HTERT RPE-1 (cell line): ENCODE results near the gene PLD5.
"Not testable (repeated sequence)": the region's sequence is repeated elsewhere in the genome, so short reads cannot be mapped to it uniquely, and the experiment has no call there.

Experiments used
- in situ Hi-C: fragments of 300-500 bp; cut with MboI; formaldehyde crosslinking; loops from 4 replicates; pipeline ENCODE4 v1.14.3; 2020; ENCODE audit warnings: low sequenced_read_pairs

PLD5 gene

DNA sequence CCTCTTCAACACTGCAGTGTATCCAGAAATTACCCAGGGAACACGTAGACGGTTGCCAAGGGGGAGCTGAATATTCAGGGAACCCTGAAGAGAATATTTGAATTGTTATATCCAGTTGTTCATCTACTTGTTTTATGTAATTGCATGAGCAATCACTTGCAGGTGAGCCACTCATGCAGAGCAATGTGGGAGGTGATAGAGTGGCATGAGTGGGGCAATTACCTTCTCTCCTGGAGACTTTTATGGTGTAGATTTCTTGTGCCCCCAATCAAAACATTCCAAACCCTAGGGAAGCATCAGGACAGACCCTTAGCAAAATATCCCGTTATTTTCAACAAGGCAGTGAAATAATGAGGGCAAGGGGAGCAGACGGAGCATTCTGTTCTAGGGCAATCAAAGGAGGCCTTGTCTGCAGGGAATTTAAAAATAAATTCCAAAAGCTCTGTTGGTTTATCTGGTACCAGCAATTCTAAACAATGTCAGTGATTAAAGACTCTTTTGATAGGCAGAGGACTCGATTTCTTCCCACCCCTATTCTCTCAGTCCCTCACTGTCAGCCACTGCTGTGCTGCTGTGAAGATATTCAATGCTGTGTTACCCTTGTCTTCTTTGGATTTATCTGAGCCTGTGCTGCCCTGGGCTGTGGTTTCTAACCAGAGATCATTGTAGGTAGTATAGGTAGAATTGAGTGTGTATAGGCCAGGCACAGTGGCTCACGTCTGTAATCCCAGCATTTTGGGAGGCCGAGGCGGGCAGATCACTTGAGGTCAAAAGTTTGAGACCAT lies 345.4 kb downstream of the PLD5 start:
- in situ Hi-C loops: no loop called here

DNA sequence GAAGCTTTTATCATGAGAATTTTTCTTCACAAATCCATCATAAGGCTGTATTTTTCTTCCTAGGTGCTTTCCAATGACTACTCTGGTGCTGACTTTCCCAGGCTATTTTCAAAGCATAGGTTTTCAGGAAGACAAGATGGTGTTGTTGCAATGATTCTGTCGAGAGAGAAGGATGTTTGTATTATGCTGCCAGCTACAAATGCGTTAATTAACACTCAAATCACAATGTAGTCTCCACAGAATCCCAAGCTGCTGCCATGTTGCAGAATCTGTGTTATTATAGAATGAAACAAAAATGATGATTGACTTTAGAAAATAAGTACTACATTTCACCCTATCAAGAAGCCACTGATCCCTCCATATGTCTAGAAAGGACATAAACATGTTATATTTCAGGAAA lies 346.1 kb downstream of the PLD5 start:
- in situ Hi-C loops: no loop called here

DNA sequence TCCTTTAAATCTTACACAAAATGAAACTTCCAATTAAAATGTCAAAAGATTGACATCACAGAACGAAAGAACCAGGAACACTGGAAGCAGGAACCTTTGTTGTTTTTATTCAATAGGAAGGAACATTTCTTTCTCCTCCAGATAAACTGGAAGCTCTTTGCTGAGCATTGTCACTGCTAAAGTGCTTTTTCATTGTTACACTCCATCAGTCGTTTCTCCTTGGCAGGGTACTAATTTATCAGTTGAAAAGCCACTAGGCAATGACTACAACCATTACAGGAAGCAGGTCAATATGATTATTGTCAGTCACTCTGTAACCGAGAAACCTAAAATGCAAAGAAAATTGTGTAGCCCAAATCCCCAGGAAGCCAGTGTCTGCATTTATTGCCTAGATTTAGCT lies 362.4 kb downstream of the PLD5 start:
- in situ Hi-C loops: no loop called here

DNA sequence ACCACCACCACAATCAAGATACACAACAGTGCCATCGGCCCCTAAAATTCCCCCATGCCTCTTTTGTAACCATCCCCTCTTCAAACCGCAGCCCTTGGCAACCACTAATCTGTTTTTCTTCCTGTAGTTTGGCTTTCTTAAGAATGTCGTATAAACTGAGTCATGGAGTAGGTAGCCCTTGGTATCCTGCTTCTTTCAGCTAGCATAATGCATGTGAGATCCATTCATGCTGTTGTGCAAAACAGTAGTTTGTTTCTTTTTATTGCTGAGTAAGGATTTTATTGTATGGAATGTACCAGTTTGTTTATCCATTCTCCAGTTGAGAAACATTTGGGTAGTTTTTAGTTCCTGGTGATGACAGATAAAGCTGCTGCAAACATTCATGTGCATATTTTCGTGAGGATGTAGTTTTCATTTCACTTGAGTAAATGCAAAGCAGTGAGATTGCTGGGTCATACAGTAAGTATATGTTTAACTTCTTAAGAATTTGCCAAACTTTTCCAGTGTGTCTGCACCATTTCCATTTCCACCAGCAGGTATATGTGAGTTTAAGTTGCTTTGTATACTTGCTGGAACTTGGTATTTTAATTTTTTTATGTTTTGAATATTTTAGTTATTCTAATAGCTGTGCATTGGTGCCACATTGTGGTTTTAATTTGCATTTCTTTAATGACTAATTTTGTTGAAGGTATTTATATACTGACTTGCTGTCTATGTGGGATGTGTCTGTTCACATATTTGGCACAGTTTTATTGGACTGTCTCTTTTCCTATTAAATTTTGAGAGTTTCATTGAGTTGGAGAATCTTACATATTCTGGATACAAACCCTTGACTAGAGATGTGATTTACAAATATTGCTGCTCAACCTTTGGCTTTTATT lies 377.2 kb downstream of the PLD5 start:
- in situ Hi-C loops: no loop called here

DNA sequence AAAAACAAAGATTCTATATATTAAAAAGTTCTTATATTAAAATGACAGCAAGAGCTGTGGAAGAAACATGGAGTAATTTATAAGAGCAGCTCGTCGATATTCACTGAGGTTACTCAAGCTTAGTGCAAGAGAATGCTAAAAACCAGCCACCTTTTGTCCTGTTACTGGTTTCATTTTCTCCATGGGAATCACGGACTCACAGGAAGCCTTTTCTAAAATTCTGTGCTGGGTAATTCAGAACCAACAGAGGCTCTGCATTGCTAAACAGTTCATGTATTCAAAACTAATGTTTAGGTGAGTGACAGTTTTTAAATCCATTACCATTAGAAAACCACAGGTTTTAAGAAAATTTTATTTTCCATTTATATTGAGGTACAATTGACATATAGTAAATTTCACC lies 377.8 kb downstream of the PLD5 start:
- in situ Hi-C loops: no loop called here

DNA sequence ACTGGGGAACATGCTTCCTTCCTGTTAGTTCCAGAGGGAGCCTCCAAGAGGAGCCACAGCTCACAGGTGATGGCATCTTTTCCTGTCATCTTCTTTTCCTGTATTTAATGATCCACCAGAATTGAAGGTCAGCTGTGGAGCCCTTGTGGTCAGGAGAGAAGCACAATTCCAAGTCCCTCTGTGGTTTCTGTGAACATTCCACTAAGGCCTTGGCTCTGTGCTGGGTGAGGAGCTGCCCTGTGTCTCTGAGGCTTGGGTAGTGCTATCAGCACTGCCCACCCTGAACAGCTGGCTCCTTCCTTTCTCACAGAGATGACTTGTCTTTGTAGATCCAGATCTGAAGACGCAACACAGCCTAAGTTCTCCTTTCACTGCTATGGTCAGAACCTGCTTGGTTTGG lies 383.7 kb downstream of the PLD5 start:
- in situ Hi-C loops: no loop called here

DNA sequence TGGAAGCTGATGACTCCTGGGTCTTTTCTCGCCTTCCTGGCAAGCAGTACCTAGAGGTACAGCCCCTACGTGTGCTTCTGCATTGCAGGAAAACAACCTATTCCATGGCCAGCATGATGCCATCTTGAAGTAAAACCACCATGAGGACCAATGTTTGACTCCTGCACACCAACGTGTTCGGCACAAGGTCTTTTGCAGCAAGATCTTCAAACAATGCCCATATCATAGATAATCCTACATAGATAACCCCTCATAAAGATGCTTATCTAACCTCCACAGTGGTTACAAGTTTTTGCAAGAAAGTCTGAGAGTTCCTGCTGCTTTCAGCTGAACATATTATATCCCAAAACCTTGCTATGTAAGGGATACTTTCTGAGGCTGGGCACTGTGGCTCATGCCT lies 384.5 kb downstream of the PLD5 start:
- in situ Hi-C loops: no loop called here

DNA sequence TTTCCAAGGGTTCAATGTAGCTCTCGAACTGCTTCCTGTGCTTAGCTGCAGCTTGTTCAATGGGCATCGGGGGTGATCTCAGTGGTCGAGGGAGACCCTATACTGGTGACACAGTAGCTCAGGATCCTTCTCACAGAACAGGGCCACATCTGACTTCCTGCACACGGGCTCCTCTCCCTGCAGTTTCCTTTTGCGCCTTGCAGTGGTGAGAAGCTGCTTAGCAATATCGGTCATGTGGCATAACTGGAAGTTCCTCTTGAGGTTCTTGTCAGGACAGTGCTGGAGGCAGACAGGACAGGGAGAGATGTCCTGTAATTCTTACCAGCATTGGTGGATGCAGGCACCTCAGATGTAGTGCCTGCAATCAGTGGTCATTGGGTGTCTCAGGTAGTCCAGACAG lies 385.1 kb downstream of the PLD5 start:
- in situ Hi-C loops: no loop called here

DNA sequence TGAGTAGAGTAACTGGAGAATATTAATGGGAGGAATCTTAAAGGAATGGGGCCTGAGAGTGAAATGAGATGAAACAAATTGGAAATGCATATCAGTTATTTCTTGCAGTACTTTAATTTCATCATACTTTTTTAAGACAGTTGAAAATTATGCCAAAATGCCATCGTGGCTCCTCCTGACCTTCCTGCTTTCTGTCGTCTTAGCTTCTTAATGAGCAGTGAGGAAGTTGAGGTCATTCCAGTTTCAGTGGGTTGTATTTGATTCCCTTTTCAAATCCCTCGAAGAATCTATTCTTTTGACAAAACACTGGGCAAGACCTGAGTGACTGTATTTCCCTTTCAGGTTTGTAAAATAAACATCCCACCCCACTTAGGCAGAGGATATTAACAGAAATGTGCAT lies 390.7 kb downstream of the PLD5 start:
- in situ Hi-C loops: no loop called here

DNA sequence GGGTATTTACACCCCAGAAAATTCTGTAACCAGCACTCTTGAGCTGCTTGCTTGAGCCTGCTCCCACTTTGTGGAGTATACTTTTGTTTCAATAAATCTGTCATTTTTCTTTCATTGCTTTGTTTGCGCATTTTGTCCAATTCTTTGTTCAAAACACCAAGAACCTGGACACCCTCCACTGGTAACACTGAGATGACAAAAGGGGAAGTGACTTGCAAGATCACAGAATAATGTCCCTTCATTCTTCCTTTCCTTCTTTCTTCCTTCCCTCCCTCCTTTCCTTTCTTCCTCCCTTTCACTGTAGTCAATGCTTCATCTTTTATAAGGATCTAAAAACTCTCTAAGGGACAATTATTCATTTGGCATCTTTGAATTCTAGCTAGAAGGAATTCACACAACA lies 391.1 kb downstream of the PLD5 start:
- in situ Hi-C loops: no loop called here

DNA sequence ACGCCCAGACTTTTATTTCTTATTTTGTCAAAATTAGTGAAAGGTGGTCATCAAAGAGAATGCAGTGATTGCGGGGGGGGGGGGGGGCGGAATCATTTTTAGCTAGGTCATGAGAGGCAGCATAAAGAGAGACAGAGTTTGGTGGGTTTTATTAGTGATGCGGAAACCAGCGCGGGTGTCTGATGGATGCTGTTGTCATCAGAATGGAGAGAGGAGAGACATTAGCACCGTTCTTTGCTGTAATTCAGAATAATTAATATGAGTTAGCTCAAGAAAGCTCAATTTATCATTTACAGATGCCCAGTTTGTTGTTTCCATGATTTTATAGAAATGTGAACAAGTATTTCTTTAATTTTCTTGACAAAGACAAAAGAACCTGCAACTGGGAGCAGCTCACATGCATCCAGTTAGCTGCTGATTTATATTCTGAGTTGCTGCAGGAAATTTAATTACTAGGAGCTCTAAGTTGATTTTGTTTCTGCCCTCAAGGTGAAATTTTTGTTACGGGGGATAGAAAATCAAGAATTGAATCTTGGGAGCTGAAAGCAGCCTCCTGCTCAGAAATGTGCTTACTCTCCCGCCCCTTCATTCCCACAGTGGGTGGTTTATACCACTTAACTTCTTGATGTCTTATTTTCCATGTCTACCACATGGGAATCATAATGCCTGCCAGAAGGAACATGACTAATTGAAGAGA lies 392.2 kb downstream of the PLD5 start:
- in situ Hi-C loops: no loop called here

DNA sequence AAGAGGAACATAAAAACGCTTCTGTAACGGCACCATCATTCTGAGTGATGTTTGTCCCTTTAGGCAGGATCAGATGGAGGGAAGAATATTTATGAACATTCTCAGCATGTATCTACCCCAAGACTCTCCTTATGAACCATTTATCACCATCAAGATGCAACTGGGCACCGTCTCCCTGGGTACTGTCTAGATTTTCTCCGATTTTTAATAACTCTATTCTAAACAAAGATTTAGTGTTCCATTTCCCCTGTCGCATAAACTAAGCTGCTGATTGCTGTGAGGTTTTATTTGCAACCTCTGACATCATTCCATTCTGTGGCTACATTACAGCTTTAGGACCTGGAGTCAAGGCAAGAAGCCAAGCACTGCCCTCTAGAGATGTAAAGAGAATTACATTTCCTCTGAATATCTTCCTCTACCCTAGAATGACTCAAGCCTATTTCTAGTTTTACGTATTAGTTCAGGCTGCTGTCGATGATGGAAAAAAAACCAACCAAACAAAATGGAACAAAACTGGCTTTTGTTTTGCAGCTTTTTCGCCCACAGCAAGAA lies 395.5 kb downstream of the PLD5 start:
- in situ Hi-C loops: no loop called here

DNA sequence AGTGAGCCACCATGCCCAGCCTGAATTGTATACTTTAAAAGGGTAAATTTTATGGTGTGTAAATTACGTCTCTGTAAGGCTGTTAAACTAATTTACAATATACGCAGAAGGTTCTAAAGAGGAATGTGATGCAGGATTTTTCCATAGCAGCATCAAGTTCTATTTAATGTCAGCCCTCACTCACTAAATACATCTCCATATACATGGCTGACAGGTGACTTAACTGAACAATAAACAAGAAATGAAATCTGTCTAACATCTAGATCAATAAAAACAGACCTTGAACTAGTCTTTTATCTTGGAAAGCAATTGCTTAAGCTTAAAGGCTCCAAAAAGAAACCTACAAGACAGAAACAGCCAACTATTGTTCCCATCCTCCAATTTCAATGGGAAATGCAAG lies 404.1 kb downstream of the PLD5 start:
- in situ Hi-C loops: no loop called here

DNA sequence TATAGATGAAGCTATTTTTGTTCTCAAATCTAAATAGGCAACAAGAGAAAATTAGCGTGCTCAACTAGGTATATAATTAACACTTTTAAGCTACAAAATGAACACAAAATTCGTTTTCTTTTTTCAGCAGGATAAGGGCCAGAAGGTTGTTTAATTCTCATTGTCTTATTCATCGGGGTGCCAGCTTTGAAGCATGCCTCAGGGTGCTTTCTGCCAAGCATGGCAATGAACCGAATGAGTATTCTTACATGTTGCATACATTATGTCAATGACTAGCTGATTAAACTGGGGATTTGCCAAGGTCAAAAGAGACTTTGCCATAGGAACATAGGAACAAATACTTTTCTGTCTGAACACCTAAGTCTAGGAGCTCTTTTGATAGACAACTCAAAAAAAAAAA lies 423.6 kb downstream of the PLD5 start:
- in situ Hi-C loops: no loop called here

DNA sequence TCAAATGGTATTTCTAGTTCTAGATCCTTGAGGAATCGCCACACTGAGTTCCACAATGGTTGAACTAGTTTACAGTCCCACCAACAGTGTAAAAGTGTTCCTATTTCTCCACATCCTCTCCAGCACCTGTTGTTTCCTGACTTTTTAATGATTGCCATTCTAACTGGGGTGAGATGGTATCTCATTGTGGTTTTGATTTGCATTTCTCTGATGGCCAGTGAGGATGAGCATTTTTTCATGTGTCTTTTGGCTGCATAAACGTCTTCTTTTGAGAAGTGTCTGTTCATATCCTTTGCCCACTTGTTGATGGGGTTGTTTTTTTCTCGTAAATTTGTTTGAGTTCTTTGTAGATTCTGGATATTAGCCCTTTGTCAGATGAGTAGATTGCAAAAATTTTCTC lies 427.2 kb downstream of the PLD5 start:
- in situ Hi-C loops: not testable (repeated sequence)

DNA sequence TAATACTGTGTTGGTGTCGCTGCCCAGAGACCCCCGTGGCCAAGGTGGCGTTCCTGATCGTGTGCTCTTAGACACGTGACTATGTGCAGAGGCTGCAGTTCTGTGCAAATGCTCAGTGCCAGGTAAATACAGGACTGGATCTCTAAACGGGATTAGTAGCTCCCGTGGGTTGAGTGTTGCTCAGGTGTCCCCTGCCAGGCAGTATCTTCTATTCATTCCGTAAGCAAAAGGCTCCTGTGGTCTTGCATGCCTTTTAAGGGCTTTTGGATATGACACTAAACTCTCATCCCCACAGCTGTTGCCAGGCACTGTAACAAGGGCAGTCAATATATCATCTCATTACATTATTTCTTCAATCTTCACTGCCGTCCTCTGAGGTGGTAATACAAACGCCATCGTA lies 431.4 kb downstream of the PLD5 start:
- in situ Hi-C loops: no loop called here

DNA sequence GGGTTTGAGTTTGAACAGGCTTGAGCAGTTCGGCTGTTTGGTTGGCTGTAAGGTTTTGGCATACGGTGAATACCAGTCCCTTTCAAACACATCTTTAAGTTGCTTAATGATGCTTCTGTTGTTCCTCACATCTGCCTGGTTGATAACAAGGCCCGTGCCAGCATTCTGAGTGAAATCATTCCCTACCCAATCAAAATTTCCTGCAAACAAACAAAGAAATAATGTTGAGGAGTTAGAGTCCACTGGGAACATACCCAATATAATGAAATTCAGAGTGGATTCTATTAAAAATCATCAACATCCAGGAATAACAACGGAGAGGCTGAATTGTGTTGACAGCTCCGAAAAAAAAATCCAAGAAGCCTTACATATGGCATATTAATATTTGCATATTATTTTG lies 434.6 kb downstream of the PLD5 start:
- in situ Hi-C loops: no loop called here

DNA sequence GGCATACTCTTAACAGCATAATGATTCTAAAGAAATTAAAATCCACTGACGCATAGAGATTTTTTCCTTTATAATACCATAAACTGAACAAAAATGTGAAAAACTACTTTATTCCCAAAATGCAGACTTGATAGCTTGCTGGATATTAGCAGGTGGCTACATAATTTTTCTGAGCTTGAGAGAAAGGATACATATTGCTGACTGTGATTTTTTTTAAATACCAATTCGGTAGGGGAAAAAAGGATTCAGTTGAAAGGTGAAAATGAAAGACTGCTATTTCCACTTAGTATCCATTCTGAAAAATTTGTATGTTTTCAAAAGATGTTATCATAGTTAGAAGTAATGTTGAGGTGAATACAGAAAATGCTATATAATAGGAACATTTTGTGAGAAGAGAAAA lies 435.6 kb downstream of the PLD5 start:
- in situ Hi-C loops: no loop called here

DNA sequence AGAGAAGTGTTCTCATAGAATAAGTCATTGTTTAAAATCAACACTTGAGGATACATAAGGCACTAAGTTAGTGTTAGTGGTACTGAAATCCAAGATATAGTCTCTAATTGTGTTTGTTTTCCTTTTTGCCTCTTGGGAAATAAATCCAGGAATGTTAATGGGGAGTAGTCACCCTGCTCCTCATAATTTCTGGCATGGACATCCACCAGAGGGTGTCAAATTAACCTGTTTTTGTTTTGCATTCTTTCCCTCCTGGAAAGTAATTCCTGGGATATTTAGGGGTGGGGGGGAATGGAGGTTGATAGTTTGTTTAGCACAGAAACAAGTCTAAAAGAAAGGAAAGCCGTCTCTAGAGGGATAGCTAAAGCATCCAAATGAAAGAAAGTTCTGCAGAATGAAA lies 437.8 kb downstream of the PLD5 start:
- in situ Hi-C loops: no loop called here

DNA sequence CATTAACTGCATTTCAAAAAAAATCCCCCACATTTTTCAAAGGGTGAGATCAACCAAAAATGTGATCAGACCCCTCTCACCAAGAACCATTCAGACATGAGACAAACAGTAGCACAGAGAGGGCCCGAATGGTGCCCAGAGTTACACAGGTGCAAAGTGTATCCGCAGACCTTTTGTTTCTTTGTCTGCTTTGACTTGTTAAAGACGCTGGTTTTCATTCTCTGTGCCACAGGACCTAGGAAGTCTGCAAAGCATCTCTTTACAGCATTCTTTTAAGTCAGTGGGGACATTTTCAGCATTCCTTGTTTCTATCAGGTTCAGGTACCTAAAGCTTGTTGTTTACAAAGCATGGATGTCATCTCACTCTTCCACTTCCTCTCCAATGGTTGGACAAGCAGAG lies 438.4 kb downstream of the PLD5 start:
- in situ Hi-C loops: no loop called here

DNA sequence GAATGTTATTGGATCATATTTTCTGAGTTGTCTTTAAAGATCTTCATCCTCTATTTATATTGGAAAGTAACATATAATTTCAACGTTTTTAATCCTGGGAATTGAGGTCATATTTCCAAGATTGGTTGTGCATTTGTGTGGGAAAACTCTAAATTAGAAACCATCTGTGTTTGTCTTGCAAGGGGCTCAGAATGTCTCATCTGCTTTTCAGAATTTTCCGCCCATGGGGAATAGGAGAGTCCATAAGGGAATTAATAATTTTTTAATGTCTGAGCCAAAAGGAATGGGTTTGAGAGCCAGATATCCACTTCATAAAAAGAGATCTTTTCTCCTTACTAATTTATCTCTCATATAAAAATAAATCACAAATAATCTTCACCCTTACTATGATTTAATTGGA lies 440.8 kb downstream of the PLD5 start:
- in situ Hi-C loops: no loop called here
